GM18951 (cell line): Measurements from ENCODE around the gene HDLBP.
A peak's percentile ranks its signal among the peaks of the same experiment; 100 is the strongest.

Experiments
- POLR2A ChIP-seq: IDR thresholded peaks from 4 replicates; pipeline ENCODE4 v1.6.1; 2011; ENCODE audit warnings: mild to moderate bottlenecking; ENCODE audit not compliant: insufficient read length, insufficient read depth; ENCODE audit errors: extremely low read depth
- in situ Hi-C: fragments of 300-500 bp; cut with MboI; formaldehyde crosslinking; loops from one replicate; pipeline ENCODE4 v1.12.0; 2022; ENCODE audit warnings: low sequenced_read_pairs, mixed read lengths, inconsistent platforms; ENCODE audit not compliant: unreplicated experiment

Gene HDLBP

DNA sequence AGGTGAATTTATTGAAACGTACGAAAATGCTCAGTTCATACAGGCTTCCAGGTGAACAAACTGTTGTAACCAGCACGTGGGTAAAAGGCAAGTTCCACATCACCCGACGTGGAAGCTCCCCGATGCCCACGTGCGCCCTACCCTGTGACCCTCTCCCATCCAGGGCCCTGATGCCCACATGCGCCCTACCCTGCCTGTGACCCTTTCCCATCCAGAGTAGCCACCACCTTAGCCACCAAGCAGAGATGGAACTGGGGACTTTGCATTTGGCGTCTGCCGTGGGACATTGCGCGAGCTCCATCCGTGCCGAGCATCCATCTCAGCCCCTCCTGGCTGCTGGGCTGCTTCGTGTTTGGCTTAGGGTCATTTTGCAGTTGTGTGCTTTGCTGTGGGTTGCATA lies 89.5 kb downstream of the HDLBP start:
- no peak for TF ChIP-seq POLR2A
- in situ Hi-C loops, result no loop called here

- no peak for TF ChIP-seq POLR2A
These were observed 89.9 kb downstream of the HDLBP start for GRCh38 chr2:241225545-241225944.

GRCh38 chr2:241224851-241225438 lies 90.5 kb downstream of the HDLBP start:
- TF ChIP-seq POLR2A, result peak; percentile 11
- in situ Hi-C loops, result no loop called here

More at GRCh38 chr2:241225545-241225944, 89.9 kb downstream of the HDLBP start:
- in situ Hi-C loops, result no loop called here

- TF ChIP-seq POLR2A, result no peak
- in situ Hi-C loops, result no loop called here
These were observed 91.2 kb downstream of the HDLBP start for GRCh38 chr2:241224018-241224850.

DNA sequence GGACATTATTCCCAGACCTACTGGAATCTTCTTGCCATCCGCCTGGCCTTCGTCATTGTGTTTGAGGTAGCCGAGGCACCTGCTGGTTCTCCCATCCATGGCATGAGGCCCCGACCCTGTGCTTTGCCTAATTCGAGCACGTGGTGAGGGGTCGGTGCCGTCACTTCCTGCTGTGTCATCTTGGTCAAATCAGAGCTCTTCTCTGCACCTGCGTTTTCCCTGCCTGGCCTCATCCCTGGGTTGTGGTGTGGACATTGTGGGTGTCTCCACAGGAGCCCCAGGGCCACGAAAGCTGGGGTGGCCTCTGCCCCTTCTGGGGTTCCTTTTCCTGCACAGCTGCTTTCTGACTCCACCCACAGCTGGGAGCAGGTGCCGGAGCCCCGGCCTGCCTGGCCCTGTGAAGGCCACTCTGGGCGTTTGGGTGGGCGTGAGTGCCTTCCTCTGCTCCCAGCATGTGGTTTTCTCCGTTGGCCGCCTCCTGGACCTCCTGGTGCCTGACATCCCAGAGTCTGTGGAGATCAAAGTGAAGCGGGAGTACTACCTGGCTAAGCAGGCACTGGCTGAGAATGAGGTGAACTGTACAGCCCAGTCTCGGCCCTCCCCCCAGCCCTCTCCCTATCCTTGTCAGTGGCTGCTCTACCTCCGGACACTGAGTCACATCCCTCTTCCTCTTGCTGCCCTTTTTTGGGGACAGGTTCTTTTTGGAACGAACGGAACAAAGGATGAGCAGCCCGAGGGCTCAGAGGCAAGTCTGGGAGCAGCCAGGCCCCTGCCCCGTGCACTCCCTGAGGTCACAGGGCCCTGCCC lies 92.1 kb downstream of the HDLBP start:
- in situ Hi-C loops, result no loop called here
- no peak for TF ChIP-seq POLR2A

- no peak for TF ChIP-seq POLR2A
- in situ Hi-C loops, result no loop called here
These were observed 95.6 kb downstream of the HDLBP start for GRCh38 chr2:241219856-241220356.

DNA sequence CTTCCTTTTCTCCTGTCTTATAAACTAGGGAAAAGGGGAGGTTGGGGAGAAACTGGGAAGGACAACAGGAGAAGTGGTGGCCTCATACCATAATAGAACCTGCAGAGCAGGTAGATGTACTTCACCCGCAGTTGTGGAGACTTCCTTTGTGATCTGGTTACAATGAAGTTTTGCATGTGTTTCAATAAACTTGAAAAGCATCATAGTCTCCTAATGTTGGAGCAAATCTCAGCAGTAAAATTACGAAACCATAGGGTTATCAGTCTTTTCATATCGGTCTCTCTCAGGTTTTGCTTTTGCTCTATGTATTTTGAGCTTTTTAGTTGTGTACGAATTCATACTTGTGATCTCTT lies 96.5 kb downstream of the HDLBP start:
- TF ChIP-seq POLR2A, result no peak
- in situ Hi-C loops, result no loop called here

- in situ Hi-C loops, result no loop called here
- TF ChIP-seq POLR2A, result no peak
These were observed 97.1 kb downstream of the HDLBP start for GRCh38 chr2:241218131-241219029.

- TF ChIP-seq POLR2A, result no peak
- in situ Hi-C loops, result no loop called here
These were observed 98.0 kb downstream of the HDLBP start for GRCh38 chr2:241217320-241218031.

- in situ Hi-C loops, result no loop called here
These were observed 99.2 kb downstream of the HDLBP start for GRCh38 chr2:241216211-241216761.

GRCh38 chr2:241215421-241215820 lies 100.1 kb downstream of the HDLBP start:
- in situ Hi-C loops, result no loop called here
- no peak for TF ChIP-seq POLR2A

More at GRCh38 chr2:241216211-241216761, 99.2 kb downstream of the HDLBP start:
- no peak for TF ChIP-seq POLR2A
